B cell (primary cell): ENCODE data around the gene EFHB. TPM values are rescaled to one million over a fixed set of nuclear protein-coding genes. Genes with fewer than 3 reads are reported as not detected.

Experiments
- ATAC-seq: fragments of 200-7000 bp; cut with Tn5 transposase; one replicate; pipeline ENCODE4 v1.10.0; 2021; ENCODE audit warnings: low read depth, mild to moderate bottlenecking, moderate number of reproducible peaks, moderate library complexity
- CTCF ChIA-PET: fragments of 350-600 bp; sonication (Branson Sonifier 250); formaldehyde crosslinking; loops from one replicate; lab custom pipeline; 2021; ENCODE audit warnings: antibody characterized with exemption, inconsistent platforms; lab: Charles Lee
- POLR2A ChIA-PET: fragments of 350-600 bp; sonication (Branson Sonifier 250); formaldehyde crosslinking; loops from one replicate; lab custom pipeline; 2021; ENCODE audit warnings: antibody characterized with exemption; lab: Charles Lee
- DNase-seq: peaks from one replicate; pipeline ENCODE4 v3.0.0; 2013
- H2AFZ ChIP-seq: 2 replicates; pipeline ENCODE4 v1.6.1; 2012; ENCODE audit warnings: mild to moderate bottlenecking, low read depth, low read length; ENCODE audit not compliant: insufficient read depth, poor library complexity, severe bottlenecking
- H3K27ac ChIP-seq, 2 donors: 1 replicate in 1 of 2; 2 replicates in 1 of 2; pipeline ENCODE4 v1.5.1; 2012 to 2013; ENCODE audit warnings: low read length in 2 of 2, mild to moderate bottlenecking in 2 of 2, moderate library complexity in 1 of 2
- H3K27me3 ChIP-seq, 4 experiments: fragments of 200-600 bp in 1 of 4; sonication (generic) in 1 of 4; replicated peaks in 1 of 4; 1 replicate in 2 of 4; 2 replicates in 2 of 4; pipeline versions ENCODE4 v1.6.1 to v1.7.0; 2013 to 2016; ENCODE audit warnings: low read length in 3 of 4, mild to moderate bottlenecking in 2 of 4, mixed read lengths in 1 of 4, moderate library complexity in 1 of 4; ENCODE audit not compliant: insufficient read depth in 4 of 4, control insufficient read depth in 3 of 4; ENCODE audit errors: control extremely low read depth in 1 of 4
- H3K36me3 ChIP-seq, 2 experiments: replicated peaks in 1 of 2; 1 replicate in 1 of 2; 2 replicates in 1 of 2; pipeline versions ENCODE4 v1.6.1 to v1.7.1; 2013; ENCODE audit warnings: low read length in 1 of 2; ENCODE audit not compliant: insufficient read depth in 2 of 2, control insufficient read depth in 1 of 2; ENCODE audit errors: control extremely low read depth in 1 of 2, extremely low read depth in 1 of 2
- H3K4me1 ChIP-seq, 2 donors: fragments of 200-600 bp in 1 of 2; sonication (generic) in 1 of 2; 1 replicate in 1 of 2; 2 replicates in 1 of 2; pipeline versions ENCODE4 v1.5.1 to v1.6.1; 2013 to 2017; ENCODE audit warnings: low read length in 2 of 2; ENCODE audit not compliant: control insufficient read depth in 2 of 2, insufficient read depth in 2 of 2
- H3K4me2 ChIP-seq: replicated peaks from 2 replicates; pipeline ENCODE3; 2012; ENCODE audit warnings: mild to moderate bottlenecking, low read depth, low read length; ENCODE audit not compliant: poor library complexity, severe bottlenecking
- H3K4me3 ChIP-seq, 5 experiments: fragments of 200-600 bp in 1 of 5; sonication (generic) in 1 of 5; 1 replicate in 3 of 5; 2 replicates in 2 of 5; pipeline versions ENCODE4 v1.5.1 to v1.7.0; 2011 to 2016; ENCODE audit warnings: low read length in 4 of 5, mild to moderate bottlenecking in 4 of 5, low read depth in 2 of 5, control low read depth in 1 of 5, moderate library complexity in 1 of 5; ENCODE audit not compliant: insufficient read depth in 1 of 5; ENCODE audit errors: control extremely low read depth in 1 of 5, extremely low read depth in 1 of 5
- H3K79me2 ChIP-seq: fragments of 200-600 bp; sonication (generic); one replicate; pipeline ENCODE4 v1.6.0; 2016; ENCODE audit warnings: low read length; ENCODE audit not compliant: control insufficient read depth, insufficient read depth
- H3K9ac ChIP-seq: fragments of 200-600 bp; sonication (generic); 2 replicates; pipeline ENCODE4 v1.6.1; 2017; ENCODE audit warnings: mild to moderate bottlenecking, low read length, moderate library complexity
- H3K9me3 ChIP-seq, 3 donors: one replicate each; pipeline versions ENCODE4 v1.6.1 to v1.7.1; 2013; ENCODE audit warnings: low read length in 2 of 3; ENCODE audit not compliant: control insufficient read depth in 2 of 3, insufficient read depth in 1 of 3; ENCODE audit errors: control extremely low read depth in 1 of 3
- H4K20me1 ChIP-seq: 2 replicates; pipeline ENCODE4 v1.6.0; 2012; ENCODE audit warnings: mild to moderate bottlenecking, low read length; ENCODE audit not compliant: insufficient read depth, control insufficient read depth, poor library complexity, severe bottlenecking
- H3K27ac Mint-ChIP-seq: one replicate; pipeline ENCODE4 v1.8.0; 2021; ENCODE audit warnings: mixed read lengths
- H3K27me3 Mint-ChIP-seq: one replicate; pipeline ENCODE4 v1.8.0; 2021; ENCODE audit warnings: mixed read lengths
- H3K4me1 Mint-ChIP-seq: one replicate; pipeline ENCODE4 v1.8.0; 2021; ENCODE audit warnings: mixed read lengths
- H3K4me3 Mint-ChIP-seq: one replicate; pipeline ENCODE4 v1.8.0; 2021; ENCODE audit warnings: mixed read lengths
- H3K9me3 Mint-ChIP-seq: one replicate; pipeline ENCODE4 v1.8.0; 2022; ENCODE audit warnings: mixed read lengths; ENCODE audit not compliant: insufficient read depth
- EZH2 ChIP-seq: IDR thresholded peaks from 2 replicates; pipeline ENCODE4 v1.6.1; 2012; ENCODE audit warnings: borderline replicate concordance, low read depth, mild to moderate bottlenecking, moderate library complexity, low read length; ENCODE audit not compliant: insufficient read depth, poor library complexity, severe bottlenecking
- intact Hi-C: fragments of 100-400 bp; cut with micrococcal nuclease; formaldehyde crosslinking; loops from one replicate; pipeline ENCODE4 v1.10.0; 2022
- polyA plus RNA-seq: library from polyadenylated mRNA; depleted of rRNA; stranded (reverse); fragments of >200 nt; gene quantifications from 2 replicates; pipeline ENCODE4 v1.2.3, GENCODE V29; 2012
- total RNA-seq, 2 donors: library from RNA; stranded (reverse); fragments of 120-200 nt in 1 of 2; gene quantifications; 1 replicate in 1 of 2; 2 replicates in 1 of 2; pipeline versions ENCODE4 v1.2.3 to v1.2.4, GENCODE V29; 2013 to 2022
- TF ChIP-seq, protein P1 (sequence below): fragments of 200-600 bp; IDR thresholded peaks from one replicate; pipeline ENCODE4 v1.8.0; 2022; ENCODE audit warnings: antibody characterized with exemption, mild to moderate bottlenecking

EFHB gene
- total and polyA plus RNA-seq, 2 donors (not counting 1 experiment from before 2014, with no cell fraction given): 0.74 to 1.3 TPM

DNA sequence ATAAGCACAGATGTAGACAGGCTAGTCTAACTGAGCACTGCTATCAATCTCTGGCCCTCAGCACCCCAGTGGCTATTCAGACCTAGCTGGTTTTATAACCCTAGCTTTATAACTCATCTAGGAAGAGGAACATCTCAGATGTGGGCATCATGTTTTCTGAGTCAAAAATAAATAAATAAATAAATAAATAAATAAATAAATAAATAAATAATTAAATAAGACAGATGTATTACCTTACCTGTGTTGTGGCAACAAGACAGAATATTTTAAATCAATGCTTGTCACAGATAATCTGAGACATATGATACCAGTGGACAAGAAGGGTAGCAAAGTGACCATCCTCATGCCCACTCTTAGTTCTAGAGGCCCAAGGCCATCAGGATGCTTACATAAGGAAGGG lies 52.2 kb downstream of the EFHB start:
- TF ChIP-seq EZH2: no peak
- TF ChIP-seq, protein P1, sequence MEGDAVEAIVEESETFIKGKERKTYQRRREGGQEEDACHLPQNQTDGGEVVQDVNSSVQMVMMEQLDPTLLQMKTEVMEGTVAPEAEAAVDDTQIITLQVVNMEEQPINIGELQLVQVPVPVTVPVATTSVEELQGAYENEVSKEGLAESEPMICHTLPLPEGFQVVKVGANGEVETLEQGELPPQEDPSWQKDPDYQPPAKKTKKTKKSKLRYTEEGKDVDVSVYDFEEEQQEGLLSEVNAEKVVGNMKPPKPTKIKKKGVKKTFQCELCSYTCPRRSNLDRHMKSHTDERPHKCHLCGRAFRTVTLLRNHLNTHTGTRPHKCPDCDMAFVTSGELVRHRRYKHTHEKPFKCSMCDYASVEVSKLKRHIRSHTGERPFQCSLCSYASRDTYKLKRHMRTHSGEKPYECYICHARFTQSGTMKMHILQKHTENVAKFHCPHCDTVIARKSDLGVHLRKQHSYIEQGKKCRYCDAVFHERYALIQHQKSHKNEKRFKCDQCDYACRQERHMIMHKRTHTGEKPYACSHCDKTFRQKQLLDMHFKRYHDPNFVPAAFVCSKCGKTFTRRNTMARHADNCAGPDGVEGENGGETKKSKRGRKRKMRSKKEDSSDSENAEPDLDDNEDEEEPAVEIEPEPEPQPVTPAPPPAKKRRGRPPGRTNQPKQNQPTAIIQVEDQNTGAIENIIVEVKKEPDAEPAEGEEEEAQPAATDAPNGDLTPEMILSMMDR: no peak
- Histone ChIP-seq H3K36me3 (no peaks in the 10 kb centered on the region), H3K27ac (no peak overlapping the region), H3K79me2 (no peaks in the 10 kb centered on the region), H2AFZ (no peak overlapping the region), H3K9ac (no peak overlapping the region), H3K9me3 (no peaks in the 10 kb centered on the region), H3K4me3 (no peak overlapping the region), H3K4me1 (no peaks in the 10 kb centered on the region), H4K20me1 (no peaks in the 10 kb centered on the region), H3K27me3 (no peaks in the 10 kb centered on the region), H3K4me2 (no peak overlapping the region)
- CTCF ChIA-PET: no interaction called here
- no peaks in the 10 kb centered on the region for H3K9me3 Mint-ChIP-seq
- ATAC-seq (no peak), DNase-seq (no peak)
- POLR2A ChIA-PET: no interaction called here
- no peaks in the 10 kb centered on the region for H3K27me3 Mint-ChIP-seq
- intact Hi-C loops: loop anchor here (10.0 kb wide), 1 partner anchor 673 kb away; no protein-coding TSS in a partner anchor
- no peak overlapping the region for H3K27ac Mint-ChIP-seq
- H3K4me3 Mint-ChIP-seq: no peak overlapping the region
- H3K4me1 Mint-ChIP-seq: no peaks in the 10 kb centered on the region

DNA sequence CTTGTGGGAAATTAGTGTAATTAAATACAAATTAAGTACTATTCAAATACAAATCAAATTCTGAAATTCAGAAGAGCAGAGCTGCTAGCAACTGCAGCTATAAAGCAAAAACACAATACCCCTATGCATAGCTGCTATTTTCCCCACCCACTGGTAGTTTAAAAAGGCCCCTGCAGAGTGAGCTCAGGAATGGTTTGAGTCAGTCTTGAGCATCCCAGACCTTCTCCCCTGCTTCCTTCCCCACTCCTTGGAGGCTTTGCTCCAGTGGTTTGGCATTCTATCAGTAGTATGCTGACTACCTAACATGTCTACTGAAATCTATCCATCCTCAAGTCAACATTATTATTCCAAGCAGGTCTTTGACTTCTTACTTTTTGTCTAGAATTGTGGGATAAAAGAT lies 53.0 kb downstream of the EFHB start:
- Histone ChIP-seq H3K36me3 (no peaks in the 10 kb centered on the region), H3K4me2 (no peak overlapping the region), H3K79me2 (no peaks in the 10 kb centered on the region), H3K4me1 (no peaks in the 10 kb centered on the region), H3K4me3 (no peak overlapping the region), H3K27me3 (no peaks in the 10 kb centered on the region), H3K9me3 (no peaks in the 10 kb centered on the region), H4K20me1 (no peaks in the 10 kb centered on the region), H3K27ac (no peak overlapping the region), H2AFZ (no peak overlapping the region), H3K9ac (no peak overlapping the region)
- Mint-ChIP-seq H3K9me3 (no peaks in the 10 kb centered on the region), H3K4me1 (no peaks in the 10 kb centered on the region), H3K27ac (no peak overlapping the region), H3K4me3 (no peak overlapping the region), H3K27me3 (no peaks in the 10 kb centered on the region)
- DNase-seq (no peak), ATAC-seq (no peak)
- intact Hi-C loops: loop anchor here (10.0 kb wide), 1 partner anchor 674 kb away; no protein-coding TSS in a partner anchor
- TF ChIP-seq, protein P1: no peak
- no peak for TF ChIP-seq EZH2
- ChIA-PET CTCF (no interaction called here), POLR2A (no interaction called here)
